IMR-90 (cell line): Measurements from ENCODE around the gene SNED1. TPM values are rescaled to one million over a fixed set of nuclear protein-coding genes. Genes with fewer than 3 reads are reported as not detected.

Experiments
- ATAC-seq: fragments of 200-7000 bp; cut with Tn5 transposase; 2 replicates; pipeline ENCODE4 v1.9.1; 2020; ENCODE audit warnings: low read depth, mild to moderate bottlenecking, moderate library complexity
- BruUV-seq: library from RNA; stranded (reverse); fragments of 400-500 nt; replicated peaks from 2 replicates; lab custom pipeline; 2021; lab: Mats Ljungman, UMichigan
- CTCF ChIA-PET: fragments of 300-600 bp; formaldehyde crosslinking; extraction: SDS; loops from one replicate; lab custom pipeline; 2021; ENCODE audit warnings: antibody characterized with exemption; lab: Yijun Ruan, JAX
- POLR2A ChIA-PET: fragments of 300-600 bp; sonication (Branson Sonifier 250); formaldehyde crosslinking; loops from one replicate; lab custom pipeline; 2022; ENCODE audit warnings: antibody characterized with exemption; ENCODE audit not compliant: unreplicated experiment; lab: Charles Lee
- DNase-seq: peaks from one replicate; pipeline ENCODE4 v3.0.0; 2013
- H2AFZ ChIP-seq: replicated peaks from 2 replicates; pipeline ENCODE3; 2013; ENCODE audit warnings: low read length, mild to moderate bottlenecking; ENCODE audit not compliant: poor library complexity
- H2AK5ac ChIP-seq: 2 replicates; pipeline ENCODE4 v1.6.1; 2013; ENCODE audit warnings: low read depth, low read length, inconsistent platforms
- H2AK9ac ChIP-seq: replicated peaks from 2 replicates; pipeline ENCODE3; 2013; ENCODE audit warnings: mild to moderate bottlenecking, low read depth, low read length, moderate library complexity; ENCODE audit not compliant: poor library complexity
- H2BK120ac ChIP-seq: 2 replicates; pipeline ENCODE4 v1.6.1; 2013; ENCODE audit warnings: low read depth, low read length, inconsistent platforms
- H2BK15ac ChIP-seq: 3 replicates; pipeline ENCODE4 v1.6.1; 2013; ENCODE audit warnings: low read depth, low read length, inconsistent platforms
- H2BK20ac ChIP-seq: 2 replicates; pipeline ENCODE4 v1.6.1; 2013; ENCODE audit warnings: low read depth, mild to moderate bottlenecking, inconsistent platforms, low read length, moderate library complexity
- H2BK5ac ChIP-seq: 2 replicates; pipeline ENCODE4 v1.6.1; 2013; ENCODE audit warnings: mild to moderate bottlenecking, low read depth, low read length, inconsistent platforms; ENCODE audit not compliant: poor library complexity, severe bottlenecking
- H3K14ac ChIP-seq: replicated peaks from 2 replicates; pipeline ENCODE4 v1.6.1; 2013; ENCODE audit warnings: low read depth, low read length, inconsistent platforms
- H3K18ac ChIP-seq: 2 replicates; pipeline ENCODE4 v1.6.1; 2013; ENCODE audit warnings: low read depth, low read length, control low read depth
- H3K23ac ChIP-seq: 2 replicates; pipeline ENCODE4 v1.6.1; 2013; ENCODE audit warnings: low read depth, low read length, inconsistent platforms
- H3K27ac ChIP-seq: 2 replicates; pipeline ENCODE4 v1.5.1; 2013; ENCODE audit warnings: mild to moderate bottlenecking, control low read depth, low read length; ENCODE audit not compliant: insufficient read depth
- H3K27me3 ChIP-seq: 2 replicates; pipeline ENCODE4 v1.6.1; 2013; ENCODE audit warnings: low read length; ENCODE audit not compliant: control insufficient read depth, insufficient read depth
- H3K36me3 ChIP-seq: 2 replicates; pipeline ENCODE4 v1.6.1; 2013; ENCODE audit warnings: low read length, mixed read lengths; ENCODE audit not compliant: control insufficient read depth, insufficient read depth
- H3K4ac ChIP-seq: 2 replicates; pipeline ENCODE4 v1.6.1; 2013; ENCODE audit warnings: low read depth, low read length, inconsistent platforms
- H3K4me1 ChIP-seq: 2 replicates; pipeline ENCODE4 v1.6.1; 2013; ENCODE audit warnings: low read length, mixed read lengths; ENCODE audit not compliant: control insufficient read depth, insufficient read depth
- H3K4me2 ChIP-seq: 2 replicates; pipeline ENCODE4 v1.6.1; 2013; ENCODE audit warnings: low read depth, mild to moderate bottlenecking, control low read depth, low read length, moderate library complexity
- H3K4me3 ChIP-seq: 2 replicates; pipeline ENCODE4 v1.5.1; 2013; ENCODE audit warnings: low read depth, mild to moderate bottlenecking, control low read depth, low read length, moderate library complexity; ENCODE audit not compliant: insufficient read depth
- H3K56ac ChIP-seq: 2 replicates; pipeline ENCODE4 v1.6.1; 2013; ENCODE audit warnings: low read length, inconsistent platforms; ENCODE audit not compliant: insufficient read depth; ENCODE audit errors: extremely low read depth
- H3K79me1 ChIP-seq, 2 experiments: 2 replicates each; pipeline ENCODE4 v1.6.1; 2013; ENCODE audit warnings: low read length in 2 of 2, inconsistent platforms in 1 of 2, low read depth in 1 of 2
- H3K9ac ChIP-seq: 2 replicates; pipeline ENCODE4 v1.6.1; 2013; ENCODE audit warnings: low read depth, low read length, control low read depth
- H3K9me1 ChIP-seq: 2 replicates; pipeline ENCODE4 v1.6.1; 2013; ENCODE audit warnings: low read length, inconsistent platforms; ENCODE audit not compliant: insufficient read depth
- H3K9me3 ChIP-seq: 2 replicates; pipeline ENCODE4 v1.6.1; 2013; ENCODE audit warnings: low read length; ENCODE audit not compliant: control insufficient read depth, insufficient read depth
- H4K20me1 ChIP-seq: 2 replicates; pipeline ENCODE4 v1.6.1; 2013; ENCODE audit warnings: low read length, inconsistent platforms; ENCODE audit not compliant: insufficient read depth
- H4K5ac ChIP-seq: 2 replicates; pipeline ENCODE4 v1.6.1; 2013; ENCODE audit warnings: mild to moderate bottlenecking, low read depth, low read length, control low read depth
- H4K8ac ChIP-seq, 2 experiments: 2 replicates each; pipeline ENCODE4 v1.6.1; 2013; ENCODE audit warnings: low read depth in 2 of 2, low read length in 2 of 2, control low read depth in 1 of 2, inconsistent platforms in 1 of 2
- H4K91ac ChIP-seq: 2 replicates; pipeline ENCODE4 v1.6.1; 2013; ENCODE audit warnings: low read depth, low read length, inconsistent platforms; ENCODE audit not compliant: insufficient read depth
- BHLHE40 ChIP-seq: fragments of 150-350 bp; IDR thresholded peaks from 2 replicates; pipeline ENCODE4 v1.6.1; 2016; ENCODE audit warnings: mild to moderate bottlenecking, low read depth, low read length
- CEBPB ChIP-seq: IDR thresholded peaks from 2 replicates; pipeline ENCODE4 v1.6.1; 2012; ENCODE audit warnings: low read depth, low read length, improper control_type of control experiment
- CHD1 ChIP-seq: IDR thresholded peaks from 2 replicates; pipeline ENCODE4 v1.6.1; 2012; ENCODE audit warnings: low read depth, low read length, improper control_type of control experiment
- FOS ChIP-seq: fragments of 150-350 bp; IDR thresholded peaks from 2 replicates; pipeline ENCODE4 v1.6.1; 2016; ENCODE audit warnings: low read depth, low read length
- MAFK ChIP-seq: IDR thresholded peaks from 2 replicates; pipeline ENCODE4 v1.6.1; 2012; ENCODE audit warnings: low read depth, low read length, improper control_type of control experiment
- MAZ ChIP-seq: IDR thresholded peaks from 2 replicates; pipeline ENCODE4 v1.6.1; 2012; ENCODE audit warnings: low read depth, mild to moderate bottlenecking, low read length, improper control_type of control experiment, moderate library complexity, borderline replicate concordance
- POLR2A ChIP-seq: IDR thresholded peaks from 2 replicates; pipeline ENCODE4 v1.6.1; 2012; ENCODE audit warnings: mild to moderate bottlenecking, low read depth, low read length
- RAD21 ChIP-seq: IDR thresholded peaks from 2 replicates; pipeline ENCODE4 v1.6.1; 2012; ENCODE audit warnings: low read length, improper control_type of control experiment
- RCOR1 ChIP-seq: IDR thresholded peaks from 2 replicates; pipeline ENCODE4 v1.6.1; 2012; ENCODE audit warnings: mild to moderate bottlenecking, low read length, improper control_type of control experiment; ENCODE audit not compliant: insufficient replicate concordance
- RFX5 ChIP-seq: IDR thresholded peaks from 2 replicates; pipeline ENCODE4 v1.8.0; 2012; ENCODE audit warnings: low read depth, mild to moderate bottlenecking, low read length, moderate library complexity
- WGBS, 2 experiments: methylation state at CpG; one replicate each; pipeline versions ENCODE4 v1.1.5 to v1.1.7; 2013; ENCODE audit warnings: missing lambda C conversion rate in 2 of 2; ENCODE audit not compliant: insufficient read length in 1 of 2; ENCODE audit errors: extremely low coverage in 2 of 2; 5-methylcytosine and 5-hydroxymethylcytosine counted together
- dilution Hi-C: fragments of 300-500 bp; cut with HindIII; formaldehyde crosslinking; loops from one replicate; pipeline ENCODE4 v1.14.3; 2018; ENCODE audit warnings: low sequenced_read_pairs; ENCODE audit not compliant: unreplicated experiment
- in situ Hi-C: fragments of 300-500 bp; cut with MboI; formaldehyde crosslinking; loops from 3 replicates; pipeline ENCODE4 v1.14.3; 2019; ENCODE audit warnings: low sequenced_read_pairs, inconsistent platforms, mixed read lengths
- intact Hi-C: fragments of 100-400 bp; cut with micrococcal nuclease; formaldehyde crosslinking; loops from 2 replicates; pipeline ENCODE4 v1.10.0; 2022
- polyA plus RNA-seq, 3 experiments: library from polyadenylated mRNA; depleted of rRNA; stranded (reverse); fragments of >200 nt; gene quantifications; 2 replicates each; pipeline ENCODE4 v1.2.3, GENCODE V29; 2012; ENCODE audit warnings: low replicate concordance in 1 of 3
- total RNA-seq: library from RNA; depleted of rRNA; stranded (reverse); fragments of >200 nt; gene quantifications from 2 replicates; pipeline ENCODE4 v1.2.3, GENCODE V29; 2012
- TF ChIP-seq, protein P1 (sequence below): fragments of 150-350 bp; IDR thresholded peaks from 2 replicates; pipeline ENCODE4 v1.6.1; 2017; ENCODE audit warnings: mild to moderate bottlenecking, antibody characterized with exemption, low read length, low read depth

Gene SNED1
- total and polyA plus RNA-seq, 2 of the 4 experiments (the other 2 are of a cell fraction): 1.1 to 3.4 TPM

GRCh38 chr2:241019441-241020139 is 21.2 kb downstream of the SNED1 start:
- Histone ChIP-seq H3K9me1 (no peaks in the 10 kb centered on the region), H3K23ac (no peak overlapping the region), H3K4me1 (no peaks in the 10 kb centered on the region), H3K27ac (no peak overlapping the region), H4K20me1 (no peaks in the 10 kb centered on the region), H2AK9ac (no peak overlapping the region), H2AK5ac (no peak overlapping the region), H3K18ac (no peak overlapping the region), H3K36me3 (peaks cover 13% of the 10 kb centered on the region; the same call in 1 of the 2 replicates), H3K9me3 (peaks cover 4% of the 10 kb centered on the region; the same call in 1 of the 2 replicates), H4K91ac (no peak overlapping the region), H3K14ac (no peak overlapping the region), H3K27me3 (no peaks in the 10 kb centered on the region), H2BK20ac (no peak overlapping the region), H4K8ac (no peak overlapping the region), H3K4me3 (no peak overlapping the region), H2BK5ac (no peak overlapping the region), H3K4me2 (no peak overlapping the region), H3K4ac (no peak overlapping the region), H3K79me1 (no peaks in the 10 kb centered on the region; a peak in 2 of 4 replicates), H3K9ac (no peak overlapping the region), H3K56ac (no peak overlapping the region), H2AFZ (no peak overlapping the region), H2BK120ac (no peak overlapping the region), H2BK15ac (no peak overlapping the region), H4K5ac (no peak overlapping the region)
- no peak for ATAC-seq
- TF ChIP-seq BHLHE40: no peak
- TF ChIP-seq, protein P1, sequence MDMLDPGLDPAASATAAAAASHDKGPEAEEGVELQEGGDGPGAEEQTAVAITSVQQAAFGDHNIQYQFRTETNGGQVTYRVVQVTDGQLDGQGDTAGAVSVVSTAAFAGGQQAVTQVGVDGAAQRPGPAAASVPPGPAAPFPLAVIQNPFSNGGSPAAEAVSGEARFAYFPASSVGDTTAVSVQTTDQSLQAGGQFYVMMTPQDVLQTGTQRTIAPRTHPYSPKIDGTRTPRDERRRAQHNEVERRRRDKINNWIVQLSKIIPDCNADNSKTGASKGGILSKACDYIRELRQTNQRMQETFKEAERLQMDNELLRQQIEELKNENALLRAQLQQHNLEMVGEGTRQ: no peak
- no peak for TF ChIP-seq RFX5
- no peak for TF ChIP-seq RAD21
- no peak for TF ChIP-seq RCOR1
- no peak for TF ChIP-seq FOS
- no peak for TF ChIP-seq CHD1
- no peak for TF ChIP-seq POLR2A
- no peak for TF ChIP-seq MAZ
- no peak for TF ChIP-seq CEBPB
- TF ChIP-seq MAFK: no peak
- intact Hi-C loops (no loop called here), in situ Hi-C loops (no loop called here), dilution Hi-C loops (no loop called here)
- WGBS, 2 experiments: 98% methylated on average over 11 of the region's 20 CpGs; no CpG with 5 or more reads in 1 of the 2 experiments
- POLR2A ChIA-PET: no interaction called here
- DNase-seq: no peak
- BruUV-seq: no TSS peak
- CTCF ChIA-PET: no interaction called here
